ENCODE measurements around the gene TFF3. TPM values are rescaled to one million over a fixed set of nuclear protein-coding genes. Genes with fewer than 3 reads are reported as not detected.

TFF3 gene
- total RNA-seq, 1 experiment from 2014 or later, result not detected

DNA sequence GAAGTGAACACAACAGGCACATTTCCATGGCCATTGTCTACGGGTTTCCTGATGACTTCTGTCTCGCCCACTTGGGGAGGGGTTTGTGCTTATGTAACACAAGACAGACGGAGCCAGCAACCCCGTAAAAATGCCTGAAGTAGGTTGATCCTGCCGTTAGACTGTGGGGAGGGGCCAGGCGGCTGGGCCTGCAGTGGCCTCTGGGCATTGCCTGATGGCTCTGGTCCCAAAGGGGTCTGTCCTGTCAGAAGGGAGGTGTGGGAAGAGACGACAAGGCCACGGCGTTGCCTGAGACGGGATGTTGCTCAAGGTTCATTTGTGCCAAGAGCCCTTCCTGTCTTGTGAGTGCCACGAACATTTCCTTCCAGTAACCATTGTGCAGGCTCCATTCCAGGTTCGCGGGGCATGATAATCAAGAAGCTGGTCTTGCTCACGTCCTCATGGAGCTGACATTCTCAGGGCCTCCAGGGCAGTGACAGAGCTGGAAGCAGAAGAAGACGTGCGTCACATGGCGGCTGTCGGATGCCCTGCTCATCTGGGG, 51.5 kb downstream of the TFF3 start:
- no peak for DNase-seq (ENCODE audit: low read depth)
- in situ Hi-C loops (cut with HindIII; ENCODE audit: low pct_unique_long_range_greater_than_20kb, low sequenced_read_pairs), result no loop called here

DNA sequence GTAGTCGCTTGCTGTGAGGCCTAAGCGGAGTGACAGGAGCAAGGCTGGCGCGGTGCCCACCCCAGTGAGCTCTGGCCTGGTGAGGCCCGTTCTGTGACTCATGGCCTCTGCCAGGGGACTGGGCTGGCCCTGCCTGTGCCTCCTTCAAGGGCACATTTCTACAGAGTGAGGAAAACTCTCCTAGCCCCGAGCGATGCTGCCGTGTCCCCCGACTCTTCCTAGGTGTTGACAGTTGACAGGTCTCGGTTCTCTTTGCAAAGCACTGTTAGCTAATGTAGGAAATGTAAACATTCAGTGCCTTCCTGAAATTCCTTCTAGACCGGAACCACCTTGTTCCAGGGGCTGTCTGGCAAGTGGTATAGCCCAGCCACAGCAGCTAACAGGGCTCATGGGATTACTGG, 52.4 kb downstream of the TFF3 start:
- no peak for DNase-seq (ENCODE audit: low read depth)
- in situ Hi-C loops (cut with HindIII; ENCODE audit: low pct_unique_long_range_greater_than_20kb, low sequenced_read_pairs), result no loop called here

DNA sequence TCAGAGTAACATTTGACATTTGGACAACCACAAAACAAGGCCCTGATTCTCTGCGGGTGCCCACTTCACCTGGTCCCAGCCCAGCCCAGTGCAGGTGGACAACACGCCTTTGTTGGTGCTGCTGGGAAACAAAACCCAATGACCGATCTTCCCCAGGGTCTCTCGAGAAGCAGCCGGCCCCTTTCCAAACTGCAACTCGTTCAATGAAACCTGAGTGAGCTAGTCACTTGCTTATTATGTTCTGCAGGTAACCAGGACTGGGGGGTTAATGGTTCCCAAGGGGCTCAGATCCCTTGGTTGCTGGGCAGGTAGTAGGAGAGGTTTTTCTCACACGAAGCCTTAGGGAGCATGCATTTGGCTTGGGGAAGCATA, 53.4 kb downstream of the TFF3 start:
- in situ Hi-C loops (cut with HindIII; ENCODE audit: low pct_unique_long_range_greater_than_20kb, low sequenced_read_pairs), result no loop called here
- DNase-seq (ENCODE audit: low read depth), result no peak

Other genes with a start within 250 kb of the TFF3 start
- gene UMODL1, start 244.1 kb downstream of the TFF3 start, total RNA-seq (2014; rRNA removed; shearing (Covaris generic); ENCODE audit: low replicate concordance), result not detected in 2 replicates
- 4.6 and 10.3 TPM in 2 replicates for gene ABCG1, start 96.3 kb downstream of the TFF3 start, total RNA-seq (2014; rRNA removed; shearing (Covaris generic); ENCODE audit: low replicate concordance)
- gene TFF2, start 35.6 kb upstream of the TFF3 start, total RNA-seq (2014; rRNA removed; shearing (Covaris generic); ENCODE audit: low replicate concordance), result not detected in 2 replicates
- gene TFF1, start 51.1 kb upstream of the TFF3 start, total RNA-seq (2014; rRNA removed; shearing (Covaris generic); ENCODE audit: low replicate concordance), result not detected in 2 replicates
- gene TMPRSS3, start 80.6 kb upstream of the TFF3 start, total RNA-seq (2014; rRNA removed; shearing (Covaris generic); ENCODE audit: low replicate concordance), result not detected in 2 replicates
- gene UBASH3A, start 88.5 kb upstream of the TFF3 start, total RNA-seq (2014; rRNA removed; shearing (Covaris generic); ENCODE audit: low replicate concordance), result not detected in 2 replicates
- gene RSPH1, start 180.8 kb upstream of the TFF3 start, total RNA-seq (2014; rRNA removed; shearing (Covaris generic); ENCODE audit: low replicate concordance), result 0.32 and 2.6 TPM in 2 replicates
- gene SLC37A1, start 198.4 kb upstream of the TFF3 start, total RNA-seq (2014; rRNA removed; shearing (Covaris generic); ENCODE audit: low replicate concordance), result 39.8 and 101 TPM in 2 replicates